ENCODE results near the gene ACKR3. TPM values are rescaled to one million over a fixed set of nuclear protein-coding genes. Genes with fewer than 3 reads are reported as not detected.

ACKR3 gene
- polyA plus RNA-seq, 1 donor = 24.9 TPM

GRCh38 chr2:236584521-236585384, 15.1 kb downstream of the ACKR3 start:
- DNase-seq (ENCODE audit: low read depth) = no peak

- no peak for DNase-seq (ENCODE audit: low read depth)
Observed at GRCh38 chr2:236585966-236586365, 16.3 kb downstream of the ACKR3 start.

- DNase-seq (ENCODE audit: low read depth) = no peak
Observed at GRCh38 chr2:236587861-236588815, 18.5 kb downstream of the ACKR3 start.

- DNase-seq (ENCODE audit: low read depth) = no peak
Observed at GRCh38 chr2:236588932-236589592, 19.4 kb downstream of the ACKR3 start.

DNA sequence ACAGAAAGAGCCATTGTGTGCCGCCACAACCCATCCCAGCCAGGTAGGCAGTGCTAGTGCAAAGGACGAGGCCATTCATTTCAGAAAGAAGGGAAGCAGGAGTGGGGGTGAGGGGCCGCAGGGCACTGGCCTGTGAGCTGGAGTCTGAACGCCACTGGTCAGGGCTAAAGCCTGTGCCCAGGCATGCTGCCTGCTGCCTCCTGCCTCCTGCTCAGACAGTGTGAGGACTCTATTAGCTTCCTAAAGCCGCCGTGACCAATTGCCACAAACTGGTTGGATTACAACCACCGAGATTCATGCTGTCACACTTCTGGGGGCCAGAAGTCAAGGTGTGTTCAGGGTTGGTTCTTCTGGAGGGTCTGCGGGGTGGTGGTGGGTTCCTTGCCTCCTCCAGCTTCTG, 21.2 kb downstream of the ACKR3 start:
- DNase-seq (ENCODE audit: low read depth) = no peak

DNA sequence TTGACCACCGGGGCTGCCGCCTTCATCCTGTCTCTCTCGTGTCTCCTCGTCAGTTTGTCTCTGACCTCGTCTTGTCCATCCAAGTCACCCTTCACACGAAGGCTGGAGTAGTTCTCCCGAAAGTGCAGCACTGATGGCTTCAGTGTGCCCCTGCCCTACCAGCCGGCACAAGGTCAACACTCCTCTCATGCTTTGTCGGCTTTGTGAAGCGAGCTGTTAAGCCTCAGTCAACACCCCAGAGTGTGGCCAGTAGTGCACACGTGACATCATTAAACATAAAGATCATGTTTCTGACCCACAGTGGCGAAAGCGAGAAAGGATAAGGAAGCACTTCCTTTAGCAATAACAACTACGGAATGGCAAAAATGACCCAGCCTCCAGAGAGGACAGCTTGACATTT, 23.2 kb downstream of the ACKR3 start:
- no peak for DNase-seq (ENCODE audit: low read depth)

GRCh38 chr2:236593531-236593930, 23.9 kb downstream of the ACKR3 start:
- DNase-seq (ENCODE audit: low read depth) = no peak

- no peak for DNase-seq (ENCODE audit: low read depth)
Observed at GRCh38 chr2:236593956-236594355, 24.3 kb downstream of the ACKR3 start.

DNA sequence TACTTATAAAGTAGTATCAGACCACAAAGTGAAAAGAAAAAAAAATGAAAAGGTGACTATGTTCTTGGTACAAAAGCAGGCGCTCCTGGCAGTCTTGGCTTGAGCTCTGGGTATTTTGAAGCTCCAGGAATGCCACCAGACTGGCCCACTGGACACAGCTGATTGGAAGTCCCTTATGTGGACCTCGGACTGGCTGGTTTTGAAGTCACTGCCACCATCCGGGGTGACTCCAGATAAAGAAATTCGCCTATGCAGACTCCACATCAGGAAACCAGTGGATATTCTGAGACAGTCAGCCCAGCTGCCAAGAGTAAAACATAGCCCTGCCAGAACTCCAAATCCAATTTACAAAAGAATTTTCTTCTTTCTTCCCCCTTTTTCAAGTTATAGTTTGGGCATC, 28.0 kb downstream of the ACKR3 start:
- DNase-seq (ENCODE audit: low read depth) = no peak

- no peak for DNase-seq (ENCODE audit: low read depth)
Observed at GRCh38 chr2:236599059-236599458, 29.4 kb downstream of the ACKR3 start.

DNA sequence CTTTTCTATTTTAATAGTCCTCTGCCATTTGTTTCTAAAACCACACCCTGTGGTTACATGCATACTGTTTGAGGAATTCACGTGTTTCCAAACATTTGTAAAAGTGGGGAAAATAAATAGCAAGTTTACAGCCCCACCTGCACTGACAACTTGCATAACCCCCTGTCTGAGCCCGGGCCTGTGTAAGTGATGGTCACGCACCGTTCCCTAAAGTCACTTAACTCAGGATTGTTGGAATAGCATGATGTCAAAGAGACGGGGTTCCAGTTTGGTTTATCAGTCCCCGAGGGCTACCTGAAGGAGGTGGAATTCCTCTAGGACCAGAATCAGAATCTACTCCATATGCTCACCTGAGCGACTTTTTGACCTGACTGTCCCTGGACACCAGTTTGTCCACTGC, 30.5 kb downstream of the ACKR3 start:
- no peak for DNase-seq (ENCODE audit: low read depth)

- no peak for DNase-seq (ENCODE audit: low read depth)
Observed at GRCh38 chr2:236600892-236601291, 31.3 kb downstream of the ACKR3 start.

GRCh38 chr2:236601316-236602202, 31.9 kb downstream of the ACKR3 start:
- DNase-seq (ENCODE audit: low read depth) = no peak

GRCh38 chr2:236602678-236603077, 33.1 kb downstream of the ACKR3 start:
- no peak for DNase-seq (ENCODE audit: low read depth)

DNA sequence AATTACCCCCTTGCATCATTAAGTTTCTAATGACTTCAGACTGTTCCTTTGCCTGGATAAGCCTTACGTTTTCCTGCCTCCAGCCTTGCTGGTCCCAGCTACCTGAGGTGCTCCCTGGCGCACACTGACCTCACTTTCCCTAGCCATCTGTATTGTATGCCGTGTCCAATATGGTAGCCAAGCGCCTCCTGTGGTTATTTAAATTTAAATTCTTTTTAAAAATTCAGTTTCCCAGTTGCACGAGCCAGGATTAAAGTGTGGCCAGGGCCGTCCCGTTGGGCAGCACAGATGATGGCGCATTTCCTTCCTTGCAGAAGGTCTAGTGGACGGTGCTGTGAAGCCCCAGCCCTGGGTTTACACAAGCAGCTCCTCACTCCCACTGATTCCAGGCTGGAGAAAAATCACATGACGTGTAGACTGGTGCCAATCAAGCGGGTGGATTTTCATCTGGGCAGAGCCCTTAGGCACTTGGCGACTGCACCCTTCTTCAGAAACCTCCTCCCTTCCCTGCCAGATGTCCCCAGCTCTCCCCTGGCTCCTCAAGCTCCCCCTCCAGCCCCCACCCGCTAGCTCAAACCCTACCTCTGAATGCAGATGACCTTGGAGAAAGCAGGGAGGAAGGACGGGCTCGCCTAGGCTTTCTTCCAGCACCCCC, 33.9 kb downstream of the ACKR3 start:
- DNase-seq (ENCODE audit: low read depth) = no peak

DNA sequence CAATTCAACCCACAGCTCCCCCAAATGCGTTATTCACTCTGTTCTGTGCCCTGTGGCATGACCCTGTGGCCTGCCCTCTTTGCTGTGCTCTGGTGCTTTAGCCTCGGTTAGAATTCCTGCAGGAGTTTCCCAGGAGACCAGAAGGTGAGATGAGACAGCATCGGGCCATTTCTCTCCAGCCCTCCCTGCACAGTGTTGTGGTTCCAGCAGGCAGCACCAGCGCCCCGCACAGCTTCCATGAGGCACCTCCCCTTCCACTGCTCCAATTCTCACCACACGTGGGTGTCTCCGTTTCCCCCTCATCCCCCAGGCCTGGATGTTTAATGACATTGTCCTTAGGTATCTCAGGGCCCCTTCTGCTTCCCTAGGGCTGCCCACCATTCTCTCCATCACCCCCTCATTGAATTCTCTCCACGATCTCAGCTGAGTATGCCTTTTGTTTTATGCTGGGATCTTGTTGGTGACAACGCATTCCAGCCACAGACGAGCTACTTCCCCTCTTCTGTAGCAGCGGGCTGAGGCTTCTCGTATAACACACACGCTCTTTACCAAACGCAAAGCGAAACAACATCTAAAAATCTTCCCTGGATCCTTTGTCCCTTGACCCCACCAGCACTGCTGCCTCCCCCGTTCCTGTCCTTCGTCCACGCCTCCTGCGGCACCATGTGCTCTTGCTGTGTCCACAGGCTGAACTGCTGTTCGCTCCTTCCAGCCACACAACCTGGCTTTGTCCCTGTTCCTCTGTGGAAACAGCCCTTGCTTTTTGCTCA, 35.1 kb downstream of the ACKR3 start:
- DNase-seq (ENCODE audit: low read depth) = no peak

DNA sequence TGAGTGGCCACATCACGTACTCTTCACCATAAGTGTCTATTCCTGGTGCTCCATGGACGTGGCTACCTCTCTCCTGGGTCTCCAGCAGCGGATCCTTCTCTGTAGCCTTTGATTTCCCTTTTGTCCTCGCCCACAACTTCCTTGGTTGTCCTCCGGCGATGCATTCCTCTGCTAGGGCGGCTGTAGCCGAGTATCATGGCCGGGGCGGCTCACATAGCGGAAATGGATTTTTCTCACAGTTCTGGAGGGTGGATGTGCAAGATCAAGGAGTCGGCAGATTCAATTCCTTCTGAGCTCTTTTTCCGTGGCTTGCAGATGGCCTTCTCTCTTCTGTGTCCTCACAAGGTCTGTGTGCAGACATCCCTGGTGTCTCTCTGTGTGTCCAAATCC, 35.7 kb downstream of the ACKR3 start:
- DNase-seq (ENCODE audit: low read depth) = no peak

DNA sequence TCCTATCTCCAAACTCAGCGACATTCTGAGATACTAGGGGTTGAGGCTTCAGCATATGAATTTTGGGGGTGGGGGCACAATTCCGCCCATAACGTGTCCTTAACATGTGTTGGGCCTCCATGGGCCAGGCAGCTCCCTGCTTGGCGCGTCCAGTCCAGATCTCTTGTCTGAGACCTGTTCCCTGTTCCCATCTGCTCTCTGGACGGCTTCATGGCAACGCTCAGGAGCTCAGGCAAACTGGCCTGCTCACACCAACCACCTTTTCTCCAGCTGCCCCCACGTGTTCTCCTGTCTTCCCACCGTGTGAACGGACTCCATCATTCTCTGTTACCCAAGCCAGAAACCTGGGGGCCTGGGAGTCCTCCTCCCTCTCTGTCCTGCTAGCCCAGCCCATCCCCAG, 36.4 kb downstream of the ACKR3 start:
- no peak for DNase-seq (ENCODE audit: low read depth)

GRCh38 chr2:236607471-236608187, 38.0 kb downstream of the ACKR3 start:
- no peak for DNase-seq (ENCODE audit: low read depth)

Data from forelimb muscle (tissue), 1 donor.